ENCODE data around the gene ALPG. TPM values are rescaled to one million over a fixed set of nuclear protein-coding genes. Genes with fewer than 3 reads are reported as not detected.
"Not testable (repeated sequence)": the region's sequence is repeated elsewhere in the genome, so short reads cannot be mapped to it uniquely, and the experiment has no call there.

ALPG gene
- total RNA-seq, 1 donor from 2014 or later = not detected

DNA sequence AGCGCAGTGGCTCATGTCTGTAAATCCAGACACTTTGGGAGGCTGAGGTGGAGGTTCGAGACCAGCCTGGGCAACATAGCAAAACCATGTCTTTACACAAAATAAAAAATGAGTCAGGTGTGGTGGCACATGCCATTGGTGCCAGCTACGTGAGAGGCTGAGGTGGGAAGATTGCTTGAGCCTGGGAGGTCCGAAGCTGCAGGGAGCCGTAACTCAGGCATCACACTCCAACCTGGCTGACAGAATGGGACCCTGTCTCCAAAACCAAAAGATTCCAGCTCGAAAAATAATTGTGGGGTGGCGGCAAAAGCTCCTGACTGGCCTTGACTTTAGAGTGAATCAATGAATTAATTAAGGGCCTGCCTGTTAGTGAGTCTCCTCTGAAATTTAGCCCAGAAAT lies 29.3 kb upstream of the ALPG start:
- no peak for DNase-seq

DNA sequence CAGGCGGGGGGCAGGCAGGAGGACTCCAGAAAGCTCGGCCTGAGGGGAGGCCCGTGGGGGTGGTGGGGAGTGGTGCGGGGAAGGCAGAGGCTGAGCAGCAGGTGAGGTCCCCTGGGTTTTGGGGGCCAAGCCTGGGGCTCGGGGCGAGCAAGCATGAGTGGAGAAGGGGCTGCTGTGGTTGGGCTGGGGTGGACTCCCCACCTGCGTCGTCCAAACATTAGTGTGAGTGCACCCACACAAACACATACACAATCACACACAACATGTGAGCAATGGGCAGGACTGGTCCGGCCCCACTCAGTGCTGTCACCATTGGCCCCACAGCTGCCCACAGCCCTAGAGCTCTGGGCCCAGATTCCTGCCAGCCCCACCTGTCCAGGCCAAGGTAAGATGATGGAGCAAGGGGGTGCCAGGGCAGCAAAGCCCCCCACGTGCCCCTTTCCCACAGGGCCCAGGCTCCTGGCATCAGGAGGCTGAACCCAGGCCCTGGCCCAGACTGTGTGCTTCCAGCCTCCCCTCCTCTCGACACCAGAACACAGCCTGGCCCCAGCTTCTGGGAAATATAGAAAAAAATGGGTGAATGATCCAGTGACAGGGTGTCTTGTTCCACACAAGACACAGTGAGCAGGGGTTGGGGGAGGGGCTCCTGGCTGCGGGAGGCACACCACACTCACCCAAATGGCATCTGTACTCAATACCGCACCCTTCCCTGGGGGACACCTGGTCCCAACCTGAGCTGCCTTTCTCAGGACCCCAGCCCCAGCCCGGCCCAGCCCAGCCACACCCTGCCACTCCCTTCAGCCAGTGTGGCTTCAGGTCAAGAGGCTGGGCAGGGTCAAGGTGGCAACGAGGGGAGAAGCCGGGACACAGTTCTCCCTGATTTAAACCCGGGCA lies 28.6 kb upstream of the ALPG start:
- no peak for DNase-seq

DNA sequence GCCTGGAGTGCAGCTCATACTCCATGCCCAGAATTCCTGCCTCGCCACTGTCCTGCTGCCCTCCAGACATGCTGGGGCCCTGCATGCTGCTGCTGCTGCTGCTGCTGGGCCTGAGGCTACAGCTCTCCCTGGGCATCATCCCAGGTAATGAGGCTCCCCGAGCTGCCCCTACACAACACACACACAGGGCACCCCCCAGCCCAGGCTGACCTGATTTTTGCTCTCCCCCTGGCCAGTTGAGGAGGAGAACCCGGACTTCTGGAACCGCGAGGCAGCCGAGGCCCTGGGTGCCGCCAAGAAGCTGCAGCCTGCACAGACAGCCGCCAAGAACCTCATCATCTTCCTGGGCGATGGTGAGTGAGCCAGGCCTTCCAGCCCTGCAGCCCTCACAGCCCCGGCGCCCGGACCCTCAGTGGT lies 27.9 kb upstream of the ALPG start, which contains the start of gene ALPP:
Gene ALPP, plus strand, starts transcription at position 17 of the 417 bp plus-strand sequence. Its CDS starts 52 bp downstream, at position 69.
- not testable (repeated sequence) for DNase-seq

DNA sequence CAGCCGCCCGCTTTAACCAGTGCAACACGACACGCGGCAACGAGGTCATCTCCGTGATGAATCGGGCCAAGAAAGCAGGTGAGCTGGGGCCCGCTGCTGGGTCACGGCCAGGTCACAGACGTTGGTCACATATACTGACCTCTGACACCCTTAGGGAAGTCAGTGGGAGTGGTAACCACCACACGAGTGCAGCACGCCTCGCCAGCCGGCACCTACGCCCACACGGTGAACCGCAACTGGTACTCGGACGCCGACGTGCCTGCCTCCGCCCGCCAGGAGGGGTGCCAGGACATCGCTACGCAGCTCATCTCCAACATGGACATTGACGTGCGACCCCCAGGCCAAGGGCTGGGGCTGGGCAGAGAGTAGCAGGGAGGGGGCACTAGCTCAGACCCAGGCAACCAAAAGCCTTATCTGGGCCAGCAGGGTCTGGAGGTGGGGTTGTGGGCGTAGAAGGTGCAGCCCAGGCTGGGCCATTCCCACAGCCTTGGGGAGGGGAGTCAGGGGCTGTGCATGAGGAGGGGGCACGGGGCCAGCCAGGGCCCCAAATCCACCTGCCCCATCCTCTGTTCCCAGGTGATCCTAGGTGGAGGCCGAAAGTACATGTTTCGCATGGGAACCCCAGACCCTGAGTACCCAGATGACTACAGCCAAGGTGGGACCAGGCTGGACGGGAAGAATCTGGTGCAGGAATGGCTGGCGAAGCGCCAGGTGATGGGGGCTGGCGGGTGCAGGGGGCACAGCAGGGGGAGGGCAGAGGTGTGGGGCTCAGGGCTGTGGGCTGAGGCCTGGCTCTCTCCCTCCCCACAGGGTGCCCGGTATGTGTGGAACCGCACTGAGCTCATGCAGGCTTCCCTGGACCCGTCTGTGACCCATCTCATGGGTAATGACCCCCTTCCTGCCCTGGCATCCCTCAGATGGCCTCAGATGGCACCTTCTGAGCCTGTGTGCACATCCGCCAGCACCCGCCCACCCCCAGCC lies 26.7 kb upstream of the ALPG start:
- DNase-seq = not testable (repeated sequence)

DNA sequence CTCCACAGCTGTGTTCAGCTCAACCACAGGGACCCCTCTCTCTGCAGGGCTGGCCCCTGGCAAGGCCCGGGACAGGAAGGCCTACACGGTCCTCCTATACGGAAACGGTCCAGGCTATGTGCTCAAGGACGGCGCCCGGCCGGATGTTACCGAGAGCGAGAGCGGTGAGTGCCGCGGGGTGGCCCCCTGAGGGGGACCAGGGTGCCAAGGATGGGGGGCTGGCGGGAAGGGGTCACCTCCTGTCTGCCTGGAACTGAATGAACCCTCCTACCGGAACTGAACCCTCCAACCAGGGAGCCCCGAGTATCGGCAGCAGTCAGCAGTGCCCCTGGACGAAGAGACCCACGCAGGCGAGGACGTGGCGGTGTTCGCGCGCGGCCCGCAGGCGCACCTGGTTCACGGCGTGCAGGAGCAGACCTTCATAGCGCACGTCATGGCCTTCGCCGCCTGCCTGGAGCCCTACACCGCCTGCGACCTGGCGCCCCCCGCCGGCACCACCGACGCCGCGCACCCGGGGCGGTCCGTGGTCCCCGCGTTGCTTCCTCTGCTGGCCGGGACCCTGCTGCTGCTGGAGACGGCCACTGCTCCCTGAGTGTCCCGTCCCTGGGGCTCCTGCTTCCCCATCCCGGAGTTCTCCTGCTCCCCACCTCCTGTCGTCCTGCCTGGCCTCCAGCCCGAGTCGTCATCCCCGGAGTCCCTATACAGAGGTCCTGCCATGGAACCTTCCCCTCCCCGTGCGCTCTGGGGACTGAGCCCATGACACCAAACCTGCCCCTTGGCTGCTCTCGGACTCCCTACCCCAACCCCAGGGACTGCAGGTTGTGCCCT lies 25.2 kb upstream of the ALPG start:
- not testable (repeated sequence) for DNase-seq

DNA sequence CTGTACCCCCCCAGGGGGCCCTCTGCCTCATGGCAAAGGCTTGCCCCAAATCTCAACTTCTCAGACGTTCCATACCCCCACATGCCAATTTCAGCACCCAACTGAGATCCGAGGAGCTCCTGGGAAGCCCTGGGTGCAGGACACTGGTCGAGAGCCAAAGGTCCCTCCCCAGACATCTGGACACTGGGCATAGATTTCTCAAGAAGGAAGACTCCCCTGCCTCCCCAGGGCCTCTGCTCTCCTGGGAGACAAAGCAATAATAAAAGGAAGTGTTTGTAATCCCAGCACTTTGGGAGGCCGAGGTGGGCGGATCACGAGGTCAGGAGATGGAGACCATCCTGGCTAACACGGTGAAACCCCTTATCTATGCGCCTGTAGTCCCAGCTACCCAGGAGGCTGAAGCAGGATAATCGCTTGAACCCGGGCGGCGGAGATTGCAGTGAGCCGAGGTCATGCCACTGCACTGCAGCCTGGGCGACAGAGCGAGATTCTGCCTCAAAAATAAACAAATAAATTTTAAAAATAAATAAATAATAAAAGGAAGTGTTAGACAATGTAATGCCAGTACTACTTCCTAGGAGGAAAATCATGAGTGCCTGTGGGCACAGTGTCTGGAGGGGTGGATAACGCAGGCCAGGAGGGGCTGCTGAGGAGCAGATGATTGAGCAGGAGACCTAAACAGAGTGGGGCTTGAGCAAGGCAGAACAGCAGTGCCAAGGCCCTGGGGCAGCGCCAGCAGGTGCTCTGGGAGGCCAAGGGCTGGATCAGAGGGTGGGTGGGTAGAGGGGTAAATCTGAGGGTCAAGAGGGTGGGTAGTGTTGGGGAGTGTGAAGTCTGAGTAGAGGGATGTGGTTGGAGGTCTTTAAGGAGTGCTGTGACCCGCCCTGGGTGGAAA lies 24.1 kb upstream of the ALPG start:
- DNase-seq = no peak

DNA sequence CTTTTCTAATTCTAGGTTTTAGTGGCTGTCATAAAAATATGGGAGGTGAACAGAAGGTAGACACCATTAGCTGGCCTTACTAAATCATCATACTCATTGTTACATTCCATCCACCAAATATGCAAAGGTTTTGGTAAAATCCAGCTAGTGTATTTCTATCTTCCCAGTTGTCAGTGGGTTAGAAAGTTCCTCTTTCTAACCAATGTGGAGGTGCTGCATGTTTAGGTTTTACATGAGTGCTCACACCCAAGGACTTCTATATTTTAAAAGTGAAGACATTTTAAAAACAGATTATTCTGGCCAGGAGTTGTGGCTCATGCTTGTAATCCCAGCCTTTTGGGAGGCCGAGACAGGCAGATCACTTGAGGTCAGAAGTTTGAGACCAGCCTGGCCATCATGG lies 22.2 kb upstream of the ALPG start:
- no peak for DNase-seq

DNA sequence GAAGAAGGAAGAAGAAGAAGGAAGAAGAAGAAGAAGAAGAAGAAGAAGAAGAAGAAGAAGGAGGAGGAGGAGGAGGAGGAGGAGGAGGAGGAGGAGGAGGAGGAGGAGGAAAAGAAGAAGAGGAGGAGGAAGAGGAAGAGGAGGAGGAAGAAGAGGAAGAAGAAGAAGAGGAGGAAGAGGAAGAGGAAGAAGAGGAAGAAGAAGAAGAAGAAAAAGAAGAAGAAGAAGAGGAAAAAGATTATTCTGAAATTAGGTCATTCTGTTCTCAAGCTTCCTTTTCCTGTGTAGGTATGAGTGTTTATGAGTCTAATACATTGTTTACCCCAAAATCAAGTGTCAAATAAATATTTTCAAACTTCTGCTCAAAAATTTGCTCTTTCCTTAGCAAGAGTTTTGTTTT lies 21.6 kb upstream of the ALPG start:
- DNase-seq = not testable (repeated sequence)

DNA sequence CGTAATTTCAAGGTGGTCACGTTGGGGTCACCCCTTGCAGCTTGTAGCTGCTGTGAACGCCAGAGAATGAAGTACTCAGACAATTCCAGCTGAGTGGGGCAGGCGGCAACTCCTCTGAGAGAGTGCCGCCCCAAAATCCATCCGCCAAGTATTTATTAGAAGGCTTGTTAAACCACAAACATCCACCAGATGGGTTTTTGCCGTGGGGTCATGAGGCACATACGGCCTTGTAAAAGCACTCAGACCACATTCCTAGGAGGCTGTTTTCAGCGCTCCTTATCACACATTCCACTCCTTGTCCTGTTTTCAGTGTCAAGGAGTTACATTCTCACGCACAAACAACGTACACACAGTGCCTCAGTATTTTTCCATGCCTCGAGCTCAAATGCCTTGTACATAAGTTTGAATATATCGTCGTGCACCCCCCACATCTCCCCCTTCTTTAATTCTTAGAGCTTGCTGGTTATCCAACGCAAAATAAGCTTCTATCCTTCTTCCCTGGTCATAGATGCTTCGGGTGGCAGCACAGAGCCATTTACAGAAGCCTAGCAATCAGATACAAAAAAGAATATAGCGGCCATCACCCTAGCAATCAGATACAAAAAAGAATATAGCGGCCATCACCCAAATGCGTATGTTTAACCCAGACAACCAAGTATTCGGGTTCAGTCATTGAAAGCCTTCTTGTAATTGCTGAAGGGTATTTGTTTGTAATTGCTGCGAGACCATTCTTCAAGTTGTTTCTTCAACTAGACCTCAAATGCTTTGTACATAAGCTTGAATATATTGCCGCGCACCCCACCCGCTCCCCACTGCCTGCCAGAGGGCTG lies 20.8 kb upstream of the ALPG start:
- no peak for DNase-seq

DNA sequence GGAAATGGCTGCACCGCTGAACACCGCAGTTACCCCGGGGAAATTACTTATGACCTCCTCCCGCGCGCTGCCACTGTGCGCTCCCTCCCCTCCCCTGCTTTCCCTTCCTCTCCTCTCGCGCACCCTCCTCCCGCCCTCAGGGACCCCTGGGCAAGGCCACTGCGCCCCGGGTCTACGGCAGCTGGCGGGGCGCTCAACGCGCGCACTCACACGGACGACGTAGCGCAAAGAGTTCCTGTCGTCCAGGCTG lies 20.2 kb upstream of the ALPG start:
- DNase-seq = no peak

DNA sequence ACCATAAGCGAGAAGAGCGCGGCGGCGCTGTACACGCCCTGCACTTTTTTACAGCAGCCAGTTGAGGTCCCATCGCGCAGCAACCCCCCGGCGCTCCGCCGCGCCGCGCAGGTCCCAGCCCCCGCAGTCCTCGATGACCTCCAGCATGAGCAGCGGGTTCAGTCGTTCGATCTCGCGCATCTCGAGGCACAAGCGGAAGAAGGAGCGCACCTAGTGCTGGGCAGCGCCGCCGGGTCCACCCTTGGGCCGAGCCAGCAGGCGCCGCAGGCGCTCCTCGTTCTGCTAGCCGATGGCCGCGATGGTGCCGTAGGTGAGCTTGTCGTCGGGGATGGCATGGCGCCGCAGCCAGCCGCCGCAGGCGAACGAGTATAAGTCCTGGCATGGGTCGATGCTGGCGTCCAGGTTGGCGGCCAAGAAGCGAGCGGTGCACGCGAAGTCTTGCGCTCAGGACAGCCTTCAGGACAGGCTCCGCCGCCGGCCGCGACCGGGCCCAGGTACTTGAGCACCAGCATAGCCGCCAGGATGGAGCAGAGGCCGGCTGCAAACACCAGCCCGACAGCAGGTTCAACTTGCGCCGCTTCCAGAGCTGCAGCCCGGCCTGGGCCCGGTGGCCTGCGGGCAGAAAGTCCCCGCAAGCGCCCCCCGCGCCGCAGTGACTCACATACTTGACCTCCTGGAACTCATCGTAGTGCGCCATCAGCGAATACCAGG lies 19.7 kb upstream of the ALPG start:
- peak; percentile 6 for DNase-seq

DNA sequence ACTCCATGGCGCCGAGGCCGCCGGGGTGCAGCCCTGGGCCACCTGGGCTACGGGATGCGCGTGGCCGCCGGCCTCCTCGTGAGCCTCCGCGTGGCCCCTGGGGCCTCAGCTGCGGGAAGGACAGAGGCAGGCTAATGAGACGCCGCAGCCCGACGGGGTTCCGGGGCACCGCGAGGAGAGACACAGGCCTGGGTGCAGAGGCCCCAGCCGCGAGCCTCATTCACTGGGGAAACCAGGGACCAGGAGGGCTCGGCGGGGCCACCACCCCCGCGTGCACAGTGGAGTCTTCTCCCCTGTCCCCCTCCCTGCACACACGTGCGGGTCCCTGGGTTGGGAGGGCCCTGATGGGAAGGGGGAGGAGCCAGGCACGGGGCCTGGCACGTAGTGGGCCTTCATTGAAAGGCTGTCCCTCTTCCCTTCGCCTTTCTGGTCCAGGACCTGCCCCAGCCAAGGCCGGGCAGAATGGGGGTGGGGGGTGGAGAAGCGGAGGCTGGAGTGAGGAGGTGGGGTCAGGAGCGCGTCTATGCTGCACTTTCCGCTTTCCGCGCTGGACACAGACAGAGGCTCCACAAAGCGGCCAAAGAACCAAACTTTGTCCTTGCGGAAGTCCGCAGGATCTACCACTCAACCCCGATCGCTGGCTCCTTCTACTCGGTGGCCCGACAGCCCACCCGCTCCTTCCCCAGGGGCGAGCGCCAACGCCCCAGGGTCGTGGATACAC lies 19.0 kb upstream of the ALPG start:
- DNase-seq = no peak

DNA sequence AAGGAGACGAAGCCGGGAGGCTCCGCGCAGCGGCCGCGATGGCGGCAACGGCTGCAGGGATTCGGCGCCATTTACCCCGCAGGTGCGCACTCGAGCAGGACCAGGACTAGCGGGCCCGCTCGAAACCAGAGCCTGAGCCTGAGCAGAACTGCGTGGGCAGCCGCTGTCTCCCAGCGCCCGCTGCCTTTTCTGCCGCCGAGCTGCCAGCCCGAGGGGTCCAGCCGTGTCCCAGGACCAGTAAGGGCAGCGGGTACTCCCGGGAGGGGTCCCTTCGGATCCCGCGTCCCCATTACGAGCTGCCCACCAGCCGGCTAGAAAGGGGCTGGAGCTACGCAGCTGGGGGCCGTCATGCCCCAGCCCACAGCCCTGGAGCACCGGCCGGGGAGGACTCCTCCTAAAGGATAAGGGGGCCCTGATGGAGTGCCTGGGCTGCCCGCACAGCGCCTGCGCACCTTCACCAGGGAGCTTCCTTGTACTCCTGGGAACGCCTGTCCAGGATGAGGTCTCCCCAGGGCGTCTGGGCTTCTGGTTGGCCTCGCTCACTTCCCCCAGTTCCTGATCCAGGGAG lies 18.2 kb upstream of the ALPG start:
- DNase-seq = no peak

DNA sequence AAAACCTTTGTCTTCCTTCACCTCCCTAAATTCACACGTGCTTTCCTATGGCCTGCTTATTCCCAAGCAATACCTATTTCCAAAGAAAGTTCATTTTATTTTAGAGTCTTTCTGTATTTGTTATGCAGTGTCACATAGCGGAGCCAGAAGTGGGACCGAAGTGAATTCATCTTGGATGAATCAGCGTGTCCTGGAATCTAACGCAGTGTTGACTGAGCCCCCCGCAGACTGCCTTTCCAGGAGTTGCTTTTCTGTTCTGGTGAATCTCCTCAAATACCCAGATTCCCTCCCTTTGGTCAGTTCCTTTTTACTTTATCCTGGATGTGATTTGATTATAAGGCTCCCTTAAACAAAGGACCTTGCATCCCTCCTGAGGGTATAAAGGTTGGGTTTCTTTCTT lies 17.3 kb upstream of the ALPG start:
- no peak for DNase-seq

DNA sequence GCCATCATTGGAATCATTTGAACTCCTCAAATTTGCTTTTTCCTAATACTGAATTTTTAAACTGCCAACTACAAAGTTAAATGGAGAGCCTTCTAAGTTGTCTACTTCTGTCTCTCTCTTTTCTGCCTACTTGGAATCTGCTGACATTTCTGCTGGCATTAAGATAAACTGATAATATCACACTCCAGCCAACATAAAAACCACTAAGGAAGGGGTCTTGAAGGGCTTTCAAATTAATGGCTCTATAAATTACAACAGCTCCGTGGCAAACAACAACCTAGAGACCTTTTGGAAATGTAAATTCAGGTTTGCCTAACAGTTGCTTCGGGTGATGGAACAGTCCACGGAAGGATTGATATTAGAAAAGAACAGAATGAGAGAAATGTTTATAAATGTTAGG lies 16.0 kb upstream of the ALPG start:
- no peak for DNase-seq

DNA sequence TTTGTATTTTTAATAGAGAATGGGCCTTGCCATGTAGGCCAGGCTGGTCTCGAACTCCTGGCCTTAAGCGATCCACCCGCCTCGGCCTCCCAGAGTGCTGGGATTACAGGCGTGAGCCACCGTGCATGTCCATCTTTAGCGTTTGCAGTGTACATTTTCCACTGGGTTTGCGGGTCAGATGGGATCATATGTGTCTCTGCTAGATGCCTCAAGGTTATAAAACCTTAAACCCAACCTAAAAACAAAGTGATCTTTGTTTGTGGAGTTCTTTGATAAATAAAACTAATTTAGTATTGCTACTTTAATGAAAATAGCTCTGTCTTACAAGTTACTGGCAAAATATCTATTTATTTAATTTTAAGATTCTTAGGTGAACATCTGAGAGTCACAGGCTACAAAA lies 13.1 kb upstream of the ALPG start:
- DNase-seq = no peak

DNA sequence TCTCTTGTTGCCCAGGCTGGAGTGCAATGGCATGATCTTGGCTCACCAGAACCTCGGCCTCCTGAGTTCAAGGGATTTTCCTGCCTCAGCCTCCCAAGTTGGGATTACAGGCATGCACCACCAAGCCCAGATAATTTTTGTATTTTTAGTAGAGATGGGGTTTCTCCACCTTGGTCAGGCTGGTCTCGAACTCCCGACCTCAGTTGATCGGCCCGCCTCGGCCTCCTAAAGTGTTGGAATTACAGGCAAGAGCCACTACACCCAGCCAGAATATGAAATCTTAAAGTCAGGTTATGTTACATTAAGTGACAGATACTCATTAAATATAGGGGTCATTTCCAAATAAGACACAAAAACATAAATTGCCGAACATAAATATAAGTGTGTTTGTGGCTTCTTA lies 12.2 kb upstream of the ALPG start:
- not testable (repeated sequence) for DNase-seq

DNA sequence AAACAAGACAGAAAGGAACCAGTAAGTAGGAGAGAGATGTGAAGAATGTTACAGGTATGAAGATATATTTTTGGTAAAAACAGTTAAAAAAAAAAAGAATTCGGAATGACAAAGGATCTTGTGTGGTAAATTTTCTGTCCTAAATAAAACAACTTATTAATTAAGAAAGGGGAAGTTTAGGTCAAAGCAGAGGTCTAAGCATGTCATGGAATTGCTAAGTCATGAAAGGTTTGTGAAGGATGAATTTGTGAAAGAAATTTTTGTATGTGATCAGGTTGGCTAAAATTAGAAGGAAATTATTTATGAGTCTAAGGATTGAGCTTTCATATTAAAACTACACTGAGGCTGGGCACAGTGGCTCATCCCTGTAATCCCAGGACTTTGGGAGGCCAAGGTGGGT lies 11.1 kb upstream of the ALPG start:
- no peak for DNase-seq

DNA sequence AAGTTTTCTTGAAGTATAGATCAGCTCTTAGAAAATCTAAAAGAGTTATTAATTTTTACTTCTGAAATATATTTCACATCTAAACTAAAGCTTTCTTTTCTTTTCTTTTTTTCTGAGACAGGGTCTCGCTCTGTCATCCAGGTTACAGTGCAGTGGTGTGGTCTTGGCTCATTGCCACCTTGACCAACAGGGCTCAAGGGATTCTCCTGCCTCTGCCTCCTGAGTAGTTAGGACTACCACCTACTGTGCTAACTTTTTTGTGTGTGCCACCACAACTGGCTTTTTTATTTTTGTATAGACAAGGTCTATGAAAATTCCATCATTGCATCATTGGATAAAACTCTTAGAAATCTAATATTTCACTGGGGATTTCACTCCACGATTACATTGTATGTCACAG lies 10.0 kb upstream of the ALPG start:
- no peak for DNase-seq
